Stimulated activated CD4-positive, alpha-beta T cell treated with anti-CD3 and anti-CD28 coated beads, Interleukin-2, amount 100 ng/mL, for 4 hours (primary cell): ENCODE data around the gene HNRNPUL1.
A peak's percentile ranks its signal among the peaks of the same experiment; 100 is the strongest.
"Not testable (repeated sequence)": the region's sequence is repeated elsewhere in the genome, so short reads cannot be mapped to it uniquely, and the experiment has no call there.

Experiments used
- DNase-seq: peaks from one replicate; pipeline ENCODE4 v3.0.0-alpha.2; 2020; ENCODE audit warnings: low read depth

Gene HNRNPUL1

DNA sequence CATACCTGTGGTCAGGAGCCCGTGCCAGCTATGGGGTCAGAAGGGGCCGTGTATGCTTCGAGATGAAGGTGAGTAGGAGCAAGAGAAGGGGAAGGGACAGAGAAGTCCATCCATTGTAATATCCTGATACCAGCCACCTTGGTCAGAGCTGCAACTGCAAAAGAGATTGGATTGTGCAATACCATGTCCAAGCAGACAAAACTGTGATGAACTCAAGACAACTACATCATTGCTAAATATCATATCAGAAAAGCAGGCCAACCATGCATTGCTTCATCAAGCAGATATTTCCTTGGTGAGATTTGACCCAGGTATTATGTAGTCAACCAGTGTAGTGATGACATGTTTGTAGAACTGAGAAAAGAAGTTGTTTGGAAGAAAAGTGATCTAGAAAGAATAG lies 12.1 kb downstream of the HNRNPUL1 start:
- no peak for DNase-seq

DNA sequence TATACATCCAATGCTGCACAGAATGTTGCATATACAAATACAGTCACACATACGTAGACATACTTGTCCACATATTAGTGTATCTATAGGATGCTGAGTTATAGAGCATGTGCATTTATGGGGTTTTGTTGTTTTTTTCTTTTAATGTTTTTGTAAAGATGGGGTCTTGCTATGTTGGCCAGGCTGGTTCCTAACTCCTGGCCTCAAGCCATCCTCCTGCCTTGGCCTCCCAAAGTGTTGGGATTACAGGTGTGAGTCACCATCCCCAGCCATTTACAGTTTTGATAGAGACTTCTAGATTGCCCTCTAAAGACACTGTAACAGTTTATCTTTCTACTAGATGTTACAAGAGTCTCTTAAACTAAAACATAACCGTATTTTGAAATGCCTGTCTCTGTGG lies 14.3 kb downstream of the HNRNPUL1 start:
- DNase-seq = no peak

DNA sequence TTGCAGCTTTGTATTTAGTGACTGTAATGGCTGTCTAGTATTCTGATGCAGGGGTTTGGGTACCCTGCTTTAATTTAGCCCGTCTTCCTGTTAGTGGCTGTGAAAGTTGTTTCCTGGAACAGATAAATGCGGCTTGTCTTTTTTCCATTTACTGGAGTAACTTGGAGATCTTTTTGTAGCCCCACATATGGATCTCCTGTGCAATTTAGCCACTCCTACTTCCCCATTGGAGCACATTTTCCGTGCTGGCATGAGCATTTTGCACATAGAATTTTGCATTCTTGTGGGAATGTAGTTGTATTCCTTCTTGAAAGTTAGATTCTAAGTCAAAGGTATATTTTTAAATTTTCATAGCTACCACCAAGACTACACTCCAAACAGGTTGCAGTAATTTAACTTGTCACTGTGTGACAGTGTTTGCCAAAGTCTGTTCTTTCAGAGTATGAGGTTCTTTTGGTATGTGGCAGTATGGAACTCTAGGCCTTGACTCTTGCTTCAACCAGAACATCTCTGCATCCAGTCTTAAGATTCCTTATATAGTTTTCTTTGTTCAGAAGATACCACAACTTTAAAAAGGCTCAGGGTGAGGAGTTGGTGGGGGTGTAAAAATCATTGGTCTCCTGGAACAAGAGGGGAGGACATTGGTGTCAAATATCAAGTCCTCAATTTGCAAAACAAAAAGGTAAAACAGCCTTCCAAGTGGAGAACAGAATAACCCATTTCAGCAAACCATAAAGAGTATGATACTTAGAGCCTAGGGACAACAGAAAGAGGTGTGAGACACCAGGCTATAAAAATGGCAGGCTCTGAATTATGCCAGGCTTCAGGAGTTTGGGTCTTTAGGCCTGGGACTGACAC lies 24.7 kb downstream of the HNRNPUL1 start:
- no peak for DNase-seq

GRCh38 chr19:41289814-41290213 lies 25.6 kb downstream of the HNRNPUL1 start:
- not testable (repeated sequence) for DNase-seq

- no peak for DNase-seq
Measured at GRCh38 chr19:41294393-41294792, 30.2 kb downstream of the HNRNPUL1 start.

DNA sequence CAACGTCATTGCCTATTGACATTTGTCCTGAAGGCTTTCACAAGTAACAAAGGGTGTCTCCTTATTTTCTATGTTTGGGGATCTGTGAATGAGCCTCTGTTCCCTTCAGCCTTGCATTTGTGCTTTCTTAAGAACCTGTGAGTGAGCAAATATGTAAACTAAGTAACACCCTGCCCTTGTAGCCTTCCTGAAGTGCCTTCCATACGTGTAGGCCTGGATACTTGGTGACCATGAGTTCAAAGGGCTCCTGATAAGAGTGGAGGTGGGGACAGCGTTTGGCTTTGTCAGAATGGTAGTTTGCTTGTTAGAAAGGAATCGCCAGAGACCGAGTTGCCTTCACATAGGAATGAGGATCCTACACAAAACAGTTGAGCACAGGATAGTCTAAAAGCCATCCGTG lies 31.3 kb downstream of the HNRNPUL1 start:
- DNase-seq = no peak

- no peak for DNase-seq
Measured at GRCh38 chr19:41296433-41296871, 32.3 kb downstream of the HNRNPUL1 start.

- no peak for DNase-seq
Measured at GRCh38 chr19:41297628-41298347, 33.6 kb downstream of the HNRNPUL1 start.

GRCh38 chr19:41298348-41298964 lies 34.3 kb downstream of the HNRNPUL1 start:
- no peak for DNase-seq

- no peak for DNase-seq
Measured at GRCh38 chr19:41299046-41299754, 35.0 kb downstream of the HNRNPUL1 start.

- DNase-seq = no peak
Measured at GRCh38 chr19:41299755-41300089, 35.5 kb downstream of the HNRNPUL1 start.

GRCh38 chr19:41300555-41300954 lies 36.4 kb downstream of the HNRNPUL1 start:
- DNase-seq = no peak

DNA sequence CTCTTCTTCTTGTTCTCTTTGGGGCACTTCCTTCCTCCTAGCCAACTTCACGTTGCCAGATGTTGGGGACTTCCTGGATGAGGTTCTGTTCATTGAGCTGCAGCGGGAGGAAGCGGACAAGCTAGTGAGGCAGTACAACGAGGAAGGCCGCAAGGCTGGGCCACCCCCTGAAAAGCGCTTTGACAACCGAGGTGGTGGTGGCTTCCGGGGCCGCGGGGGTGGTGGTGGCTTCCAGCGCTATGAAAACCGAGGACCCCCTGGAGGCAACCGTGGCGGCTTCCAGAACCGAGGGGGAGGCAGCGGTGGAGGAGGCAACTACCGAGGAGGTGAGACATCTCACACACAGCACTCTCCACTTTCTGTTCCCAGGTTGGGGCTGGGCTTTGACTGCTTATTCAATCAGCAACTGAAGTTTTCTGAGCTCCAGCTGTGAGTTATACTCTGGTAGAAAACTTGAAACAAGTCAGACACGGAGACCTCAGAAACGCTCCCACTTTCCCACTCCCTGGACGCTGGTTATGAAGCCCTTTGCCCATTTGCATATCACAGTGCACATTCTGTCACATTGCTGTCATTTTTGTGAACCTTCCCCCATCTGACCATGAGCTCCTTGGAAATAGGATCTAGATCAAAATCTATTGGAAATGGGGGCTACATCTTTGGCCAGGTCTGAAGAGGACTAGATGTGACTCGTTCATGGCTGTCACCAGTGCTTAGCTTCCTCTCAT lies 38.6 kb downstream of the HNRNPUL1 start:
- peak; percentile 35 for DNase-seq

DNA sequence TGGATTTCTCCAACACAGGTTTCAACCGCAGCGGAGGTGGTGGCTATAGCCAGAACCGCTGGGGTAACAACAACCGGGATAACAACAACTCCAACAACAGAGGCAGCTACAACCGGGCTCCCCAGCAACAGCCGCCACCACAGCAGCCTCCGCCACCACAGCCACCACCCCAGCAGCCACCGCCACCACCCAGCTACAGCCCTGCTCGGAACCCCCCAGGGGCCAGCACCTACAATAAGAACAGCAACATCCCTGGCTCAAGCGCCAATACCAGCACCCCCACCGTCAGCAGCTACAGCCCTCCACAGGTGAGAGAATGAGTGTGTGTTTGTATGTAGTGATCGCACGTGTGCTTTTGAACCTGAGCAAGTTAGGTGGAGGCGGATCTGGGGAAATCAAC lies 39.8 kb downstream of the HNRNPUL1 start:
- DNase-seq = no peak

- DNase-seq = no peak
Measured at GRCh38 chr19:41304706-41305483, 40.7 kb downstream of the HNRNPUL1 start.

- DNase-seq = no peak
Measured at GRCh38 chr19:41305927-41306793, 42.0 kb downstream of the HNRNPUL1 start.

GRCh38 chr19:41307090-41307875 lies 43.1 kb downstream of the HNRNPUL1 start:
- DNase-seq = no peak

GRCh38 chr19:41307954-41308449 lies 43.8 kb downstream of the HNRNPUL1 start:
- DNase-seq = no peak
